Liver (tissue), 3 donors: ENCODE data around the gene CDC42SE2.

Experiments used
- CTCF ChIP-seq: fragments of 150-350 bp; IDR thresholded peaks from 2 replicates; pipeline ENCODE4 v1.5.1; 2017; ENCODE audit warnings: improper control_type of control experiment, low read depth, low read length; ENCODE audit not compliant: missing input control
- EGR1 ChIP-seq, 2 donors: IDR thresholded peaks; 2 replicates each; pipeline ENCODE4 v1.6.1; 2016 to 2018; ENCODE audit warnings: antibody characterized with exemption in 2 of 2, low read depth in 2 of 2
- GABPA ChIP-seq, 2 donors: IDR thresholded peaks in 1 of 2; conservative IDR thresholded peaks in 1 of 2; 2 replicates each; pipeline ENCODE4 v1.6.1; 2016; ENCODE audit warnings: antibody characterized with exemption in 2 of 2, mild to moderate bottlenecking in 1 of 2, moderate library complexity in 1 of 2
- HNF4A ChIP-seq, 2 donors: conservative IDR thresholded peaks; 2 replicates each; pipeline ENCODE4 v1.6.1; 2016; ENCODE audit warnings: antibody characterized with exemption in 2 of 2, mild to moderate bottlenecking in 2 of 2
- JUND ChIP-seq, 2 donors: IDR thresholded peaks; 2 replicates each; pipeline ENCODE4 v1.6.1; 2016; ENCODE audit warnings: antibody characterized with exemption in 2 of 2
- MAX ChIP-seq: IDR thresholded peaks from 2 replicates; pipeline ENCODE4 v1.6.1; 2016; ENCODE audit warnings: antibody characterized with exemption
- NR2F2 ChIP-seq: IDR thresholded peaks from 2 replicates; pipeline ENCODE4 v1.6.1; 2016; ENCODE audit warnings: antibody characterized with exemption
- RAD21 ChIP-seq, 2 donors: IDR thresholded peaks; 2 replicates each; pipeline ENCODE4 v1.6.1; 2016; ENCODE audit warnings: antibody characterized with exemption in 2 of 2, mild to moderate bottlenecking in 2 of 2
- REST ChIP-seq: IDR thresholded peaks from 2 replicates; pipeline ENCODE4 v1.6.1; 2016; ENCODE audit warnings: antibody characterized with exemption, mild to moderate bottlenecking
- SP1 ChIP-seq: IDR thresholded peaks from 2 replicates; pipeline ENCODE4 v1.6.1; 2018; ENCODE audit warnings: antibody characterized with exemption, mild to moderate bottlenecking
- TAF1 ChIP-seq: conservative IDR thresholded peaks from 2 replicates; pipeline ENCODE4 v1.6.1; 2016; ENCODE audit warnings: antibody characterized with exemption, mild to moderate bottlenecking
- YY1 ChIP-seq: IDR thresholded peaks from 2 replicates; pipeline ENCODE4 v1.6.1; 2016; ENCODE audit warnings: antibody characterized with exemption, mild to moderate bottlenecking
- ZBTB33 ChIP-seq: IDR thresholded peaks from 2 replicates; pipeline ENCODE4 v1.6.1; 2016; ENCODE audit warnings: antibody characterized with exemption
- donor health status: healthy.
- donor health status: healthy.

- TF ChIP-seq CTCF (no peak), TAF1 (no peak), JUND (IDR thresholded peaks at IDR 0.05) (no peak), GABPA (IDR thresholded peaks at IDR 0.05 in 1 of 2, conservative IDR thresholded peaks at IDR 0.05 in 1 of 2) (no peak), YY1 (no peak), ZBTB33 (no peak), MAX (no peak), RAD21 (IDR thresholded peaks at IDR 0.05) (no peak), HNF4A (conservative IDR thresholded peaks at IDR 0.05) (no peak), SP1 (no peak), NR2F2 (no peak), REST (no peak), EGR1 (IDR thresholded peaks at IDR 0.05; ENCODE audit: low read depth in 2 of 2) (no peak)
Observed at GRCh38 chr5:131288328-131288727, 24.5 kb downstream of the CDC42SE2 start.
